NCI-H128 (cell line): Measurements from ENCODE around the gene ZNF615.
"Not testable (repeated sequence)": the region's sequence is repeated elsewhere in the genome, so short reads cannot be mapped to it uniquely, and the experiment has no call there.

Experiments used
- DNase-seq: peaks from one replicate; lab custom pipeline; 2025; ENCODE audit not compliant: unreplicated experiment; lab: John Stamatoyannopoulos, UW

The ZNF615 gene

GRCh38 chr19:51980926-51981325, 27.1 kb downstream of the ZNF615 start:
- DNase-seq = not testable (repeated sequence)

DNA sequence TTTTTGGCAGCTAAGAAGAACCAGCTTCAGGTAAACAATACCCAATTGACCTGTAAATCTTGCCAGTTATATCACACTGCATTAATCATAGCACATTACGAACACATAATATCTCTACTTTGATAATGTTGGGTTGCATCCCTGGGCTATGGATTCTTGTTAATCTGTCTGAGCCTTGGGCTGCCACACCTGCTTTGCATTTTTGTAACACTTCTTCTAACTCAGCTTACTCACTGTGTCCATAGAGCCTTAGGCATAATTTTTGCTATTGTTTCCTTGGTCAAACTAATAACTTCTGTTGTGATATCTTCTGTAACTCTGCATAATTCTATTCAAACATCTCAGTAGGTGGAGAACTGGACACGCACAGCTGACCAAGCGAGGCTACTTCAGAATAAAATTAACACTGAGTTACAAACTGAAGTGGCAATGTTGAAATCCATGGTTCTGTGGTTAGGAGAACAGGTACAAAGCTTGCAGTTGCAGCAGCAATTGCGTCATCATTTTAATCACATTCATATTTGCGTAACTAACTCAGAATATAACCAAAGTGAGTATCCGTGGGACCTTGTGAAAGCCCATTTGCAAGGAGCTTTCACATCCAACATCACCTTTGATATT, 27.8 kb downstream of the ZNF615 start:
- DNase-seq = no peak

- DNase-seq = no peak
These were observed 29.1 kb downstream of the ZNF615 start for GRCh38 chr19:51978882-51979281.

- no peak for DNase-seq
These were observed 30.7 kb downstream of the ZNF615 start for GRCh38 chr19:51977346-51977745.

DNA sequence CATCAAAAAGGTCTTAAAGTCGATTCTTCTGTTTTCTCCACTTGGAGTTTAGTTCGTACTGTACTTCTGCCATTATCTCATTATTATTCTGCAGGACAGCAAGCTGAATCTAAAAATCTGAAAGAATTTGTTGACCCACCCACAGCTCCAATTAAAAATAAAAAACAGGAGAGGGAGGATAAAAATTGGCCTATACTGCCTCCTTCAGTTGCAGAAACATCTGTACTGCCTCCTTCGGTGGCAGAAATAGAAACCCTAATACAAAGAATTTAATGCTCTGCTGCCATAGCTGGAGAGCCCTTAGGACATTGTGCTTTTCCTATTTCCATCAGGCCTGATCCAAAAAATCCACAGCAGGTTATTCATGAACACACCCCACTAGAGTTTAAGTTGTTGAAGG, 31.2 kb downstream of the ZNF615 start:
- DNase-seq = no peak

GRCh38 chr19:51975787-51976186, 32.2 kb downstream of the ZNF615 start:
- not testable (repeated sequence) for DNase-seq

DNA sequence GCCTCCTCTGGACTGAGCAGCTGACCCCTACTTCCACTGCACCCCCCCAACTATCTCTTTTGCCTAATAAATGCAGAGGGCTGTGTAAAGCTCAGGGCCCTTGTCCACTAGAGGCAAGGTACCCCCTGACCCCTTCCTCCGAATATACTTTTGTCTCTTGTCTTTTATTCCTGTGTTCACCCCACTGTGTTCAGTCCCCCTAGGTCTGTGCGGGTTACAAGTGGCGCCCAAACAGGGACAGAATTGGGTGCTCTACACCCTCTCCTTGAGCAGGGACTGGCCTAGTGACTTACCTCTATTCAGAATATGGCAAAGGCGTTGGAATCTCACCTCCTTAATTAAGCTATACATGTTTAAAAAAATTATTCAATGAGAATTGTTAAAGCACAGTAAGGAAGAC, 36.4 kb downstream of the ZNF615 start:
- no peak for DNase-seq

DNA sequence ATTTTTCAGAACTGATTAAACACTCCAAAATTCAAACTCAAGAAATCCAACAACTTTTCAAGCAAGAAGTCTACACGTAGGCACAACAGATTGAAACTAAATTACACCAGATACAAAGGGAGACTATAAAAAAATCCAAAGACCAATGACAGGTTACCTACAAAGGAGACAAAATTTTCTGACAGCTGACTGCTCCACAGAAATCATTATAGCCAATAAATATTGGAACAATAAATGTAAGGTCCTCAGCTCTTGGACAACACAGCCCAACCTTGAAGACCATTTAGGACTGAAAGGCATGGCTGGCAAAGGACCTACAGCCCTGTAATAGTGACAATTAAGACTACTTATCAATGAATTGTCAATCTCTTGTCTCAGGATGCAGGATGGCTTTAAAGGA, 37.3 kb downstream of the ZNF615 start:
- no peak for DNase-seq

DNA sequence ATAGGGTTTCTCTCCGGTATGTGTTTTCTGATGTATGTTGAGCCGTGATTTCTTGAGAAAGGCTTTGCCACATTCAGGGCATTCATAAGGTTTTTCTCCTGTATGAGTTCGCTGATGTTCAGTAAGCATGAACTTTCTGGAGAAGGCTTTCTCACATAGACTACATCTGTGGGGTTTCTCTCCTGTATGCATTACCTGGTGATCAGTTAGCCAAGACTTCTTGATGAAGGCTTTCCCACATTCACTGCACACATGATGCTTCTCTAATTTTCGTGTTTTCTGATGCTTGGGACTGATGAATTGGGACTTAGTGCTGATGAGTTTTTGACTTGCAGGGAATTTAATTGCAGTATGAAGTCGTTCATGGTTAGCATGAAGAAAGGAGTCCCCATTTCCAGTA, 42.4 kb downstream of the ZNF615 start:
- no peak for DNase-seq

GRCh38 chr19:51960621-51961233, 47.3 kb downstream of the ZNF615 start:
- not testable (repeated sequence) for DNase-seq

DNA sequence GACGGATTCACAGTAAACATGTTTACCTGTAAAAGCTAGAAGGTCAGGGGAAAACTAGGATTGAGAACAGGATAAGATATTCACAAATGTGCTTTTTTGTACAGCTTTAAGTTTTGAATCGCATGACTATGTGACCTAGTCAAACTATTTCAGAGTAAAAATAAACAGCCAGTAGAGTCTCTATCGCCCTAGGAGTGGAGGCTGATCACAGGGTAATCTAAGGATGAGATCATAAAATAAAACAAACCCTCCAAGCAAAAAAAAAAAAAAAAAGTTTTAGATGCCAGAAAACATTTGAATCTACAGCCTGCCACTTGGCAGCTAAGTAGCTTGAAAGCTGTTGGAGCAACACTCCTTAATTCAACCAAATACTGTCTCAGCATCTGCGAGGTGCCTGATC, 48.2 kb downstream of the ZNF615 start:
- no peak for DNase-seq

DNA sequence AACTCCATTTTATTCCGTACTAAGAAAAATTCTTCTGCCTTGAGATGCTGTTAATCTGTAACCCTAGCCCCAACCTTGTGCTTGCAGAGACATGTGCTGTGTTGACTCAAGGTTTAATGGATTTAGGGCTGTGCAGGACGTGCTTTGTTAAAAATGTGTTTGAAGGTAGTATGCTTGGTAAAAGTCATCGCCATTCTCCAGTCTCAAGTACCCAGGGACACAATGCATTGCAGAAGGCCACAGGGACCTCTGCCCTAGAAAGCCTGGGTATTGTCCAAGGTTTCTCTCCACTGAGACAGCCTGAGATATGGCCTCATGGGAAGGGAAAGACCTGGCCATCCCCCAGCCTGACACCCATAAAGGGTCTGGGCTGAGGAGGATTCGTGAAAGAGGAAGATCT, 50.2 kb downstream of the ZNF615 start:
- not testable (repeated sequence) for DNase-seq

DNA sequence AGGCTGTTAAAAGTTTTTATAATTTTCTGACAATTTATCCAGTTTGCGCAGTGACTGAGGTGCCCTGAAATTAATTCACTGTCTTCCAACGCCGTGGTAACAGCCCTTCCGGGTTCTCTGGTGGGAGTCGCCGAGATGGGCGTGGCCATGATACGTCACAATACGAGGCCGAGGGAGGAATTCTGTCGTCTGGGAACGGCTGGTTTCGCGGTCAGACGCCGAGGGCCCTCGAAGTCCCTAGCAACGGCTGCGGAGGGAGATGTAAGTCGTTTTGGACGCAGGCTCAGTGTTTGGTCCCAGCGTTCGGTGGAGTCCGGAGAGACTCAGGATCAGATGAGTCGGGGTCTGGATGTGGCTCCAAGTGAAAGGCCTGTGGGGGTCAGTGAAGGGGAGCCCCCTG, 59.0 kb downstream of the ZNF615 start:
- DNase-seq = no peak

GRCh38 chr19:51946602-51947001, 61.4 kb downstream of the ZNF615 start:
- no peak for DNase-seq

- no peak for DNase-seq
These were observed 63.0 kb downstream of the ZNF615 start for GRCh38 chr19:51944798-51945552.
